Brain microvascular endothelial cell (primary cell): ENCODE data around the gene PCNX4.

ENCODE experiments used
- DNase-seq: peaks from one replicate; pipeline ENCODE4 v3.0.0-alpha.2; 2020
- H3K27ac ChIP-seq: fragments of 250-450 bp; sonication (Bioruptor Pico); 2 replicates; pipeline ENCODE4 v1.5.1; 2020; ENCODE audit warnings: mild to moderate bottlenecking, moderate library complexity
- H3K27me3 ChIP-seq: fragments of 250-450 bp; sonication (Bioruptor Pico); replicated peaks from 2 replicates; pipeline ENCODE4 v1.5.1; 2020; ENCODE audit warnings: mild to moderate bottlenecking
- H3K36me3 ChIP-seq: fragments of 250-450 bp; sonication (Bioruptor Pico); replicated peaks from 2 replicates; pipeline ENCODE4 v1.5.1; 2020; ENCODE audit warnings: mild to moderate bottlenecking
- H3K4me3 ChIP-seq: 2 replicates; pipeline ENCODE4 v1.5.1; 2011; ENCODE audit warnings: low read depth, mild to moderate bottlenecking, control low read depth, low read length, moderate library complexity
- in situ Hi-C: cut with HindIII; loops from 2 replicates; pipeline ENCODE4 v1.10.0; 2017; ENCODE audit warnings: low sequenced_read_pairs, low pct_ligation_motif_present
- TF ChIP-seq, protein P1 (sequence below): IDR thresholded peaks from 2 replicates; pipeline ENCODE4 v1.5.1; 2011; ENCODE audit warnings: low read depth, mild to moderate bottlenecking, moderate library complexity, low read length, control low read depth, inconsistent platforms; ENCODE audit errors: missing control alignments

Gene PCNX4

DNA sequence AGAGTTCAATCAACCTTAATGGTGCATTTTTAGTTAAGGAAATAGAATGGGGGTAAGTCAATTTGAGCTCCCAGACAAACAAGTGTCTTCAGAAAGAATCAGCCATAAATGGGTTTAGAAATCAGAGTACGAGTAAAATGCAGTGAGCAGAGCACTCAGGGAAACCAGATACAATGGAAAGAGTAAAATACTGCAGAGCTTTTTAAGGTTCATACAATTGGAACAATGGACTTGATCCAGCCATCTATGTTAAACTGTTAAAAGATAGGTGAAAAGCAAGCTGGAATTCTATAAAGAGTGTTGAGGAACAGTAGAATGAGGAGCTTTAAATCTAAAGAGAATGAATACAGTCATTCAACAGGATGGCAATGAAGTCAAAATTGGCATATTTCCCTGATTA, 23.8 kb upstream of the PCNX4 start:
- no peak overlapping the region for H3K4me3 ChIP-seq
- no peaks in the 10 kb centered on the region for H3K27me3 ChIP-seq
- TF ChIP-seq, protein P1, sequence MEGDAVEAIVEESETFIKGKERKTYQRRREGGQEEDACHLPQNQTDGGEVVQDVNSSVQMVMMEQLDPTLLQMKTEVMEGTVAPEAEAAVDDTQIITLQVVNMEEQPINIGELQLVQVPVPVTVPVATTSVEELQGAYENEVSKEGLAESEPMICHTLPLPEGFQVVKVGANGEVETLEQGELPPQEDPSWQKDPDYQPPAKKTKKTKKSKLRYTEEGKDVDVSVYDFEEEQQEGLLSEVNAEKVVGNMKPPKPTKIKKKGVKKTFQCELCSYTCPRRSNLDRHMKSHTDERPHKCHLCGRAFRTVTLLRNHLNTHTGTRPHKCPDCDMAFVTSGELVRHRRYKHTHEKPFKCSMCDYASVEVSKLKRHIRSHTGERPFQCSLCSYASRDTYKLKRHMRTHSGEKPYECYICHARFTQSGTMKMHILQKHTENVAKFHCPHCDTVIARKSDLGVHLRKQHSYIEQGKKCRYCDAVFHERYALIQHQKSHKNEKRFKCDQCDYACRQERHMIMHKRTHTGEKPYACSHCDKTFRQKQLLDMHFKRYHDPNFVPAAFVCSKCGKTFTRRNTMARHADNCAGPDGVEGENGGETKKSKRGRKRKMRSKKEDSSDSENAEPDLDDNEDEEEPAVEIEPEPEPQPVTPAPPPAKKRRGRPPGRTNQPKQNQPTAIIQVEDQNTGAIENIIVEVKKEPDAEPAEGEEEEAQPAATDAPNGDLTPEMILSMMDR, result no peak
- no peak for DNase-seq
- no peaks in the 10 kb centered on the region for H3K36me3 ChIP-seq
- H3K27ac ChIP-seq, result no peak overlapping the region
- in situ Hi-C loops, result no loop called here

DNA sequence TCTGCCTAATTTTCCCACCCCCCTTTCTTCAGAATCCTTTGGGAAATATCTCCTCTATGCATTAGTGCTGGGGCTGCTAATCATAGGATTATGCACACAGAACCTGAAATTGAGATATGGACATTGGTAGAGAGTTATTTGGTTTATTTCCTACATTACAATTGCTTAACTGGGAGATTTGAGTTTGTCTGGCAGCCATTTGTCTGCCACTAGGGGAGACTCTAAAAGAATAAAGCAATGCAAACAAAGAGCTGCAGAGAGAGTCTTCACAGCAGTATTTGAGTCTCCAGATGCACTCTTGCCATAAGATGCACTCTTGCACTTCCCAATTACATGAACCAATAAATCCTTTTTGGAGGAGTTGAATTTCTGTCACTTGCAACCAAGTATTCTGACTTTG, 12.0 kb upstream of the PCNX4 start:
- Histone ChIP-seq H3K36me3 (no peaks in the 10 kb centered on the region), H3K4me3 (no peak overlapping the region), H3K27me3 (no peaks in the 10 kb centered on the region), H3K27ac (no peak overlapping the region)
- DNase-seq, result no peak
- in situ Hi-C loops, result no loop called here
- TF ChIP-seq, protein P1, result peak; percentile 51

DNA sequence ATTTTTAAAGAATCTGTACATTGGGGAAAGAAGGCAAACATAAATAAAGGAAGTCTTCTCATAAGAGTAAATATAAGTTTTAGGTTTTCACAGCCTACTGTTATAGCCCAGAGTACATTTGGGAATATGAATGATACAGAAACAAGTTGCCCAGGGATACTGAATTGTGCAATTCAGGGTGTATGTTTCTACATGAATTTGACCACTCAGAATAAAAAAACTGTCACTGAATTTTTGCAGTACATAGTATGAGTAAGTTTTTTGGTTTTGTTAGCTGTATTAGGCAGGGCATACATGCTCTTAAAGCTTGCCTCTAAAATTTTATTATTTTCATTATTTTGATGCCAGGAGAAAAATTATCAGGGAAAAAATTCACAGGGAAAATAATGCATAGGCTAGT, 6.6 kb upstream of the PCNX4 start:
- TF ChIP-seq, protein P1, result no peak
- in situ Hi-C loops, result no loop called here
- DNase-seq, result no peak
- Histone ChIP-seq H3K27me3 (no peaks in the 10 kb centered on the region), H3K4me3 (no peak overlapping the region), H3K27ac (no peak overlapping the region), H3K36me3 (no peaks in the 10 kb centered on the region)

DNA sequence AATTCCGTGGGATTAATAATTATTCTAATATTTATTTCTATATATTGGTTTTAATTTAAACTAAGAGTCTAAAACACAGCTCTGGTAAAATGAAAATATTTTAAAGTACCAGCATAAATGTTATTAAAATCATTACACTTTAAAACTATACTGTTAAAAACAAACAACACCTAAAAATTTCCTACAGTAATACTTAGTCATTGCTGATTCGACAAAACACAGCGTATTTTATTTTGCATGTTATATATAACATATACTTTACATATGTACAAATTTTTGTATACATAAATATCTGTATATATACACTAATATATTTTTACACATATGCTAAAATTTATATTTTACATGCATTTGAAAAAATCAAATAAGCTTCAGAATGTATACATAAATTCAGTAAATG, 6.0 kb upstream of the PCNX4 start:
- DNase-seq, result no peak
- no peak overlapping the region for H3K4me3 ChIP-seq
- H3K27me3 ChIP-seq, result no peaks in the 10 kb centered on the region
- TF ChIP-seq, protein P1, result no peak
- H3K36me3 ChIP-seq, result no peaks in the 10 kb centered on the region
- in situ Hi-C loops, result no loop called here
- H3K27ac ChIP-seq, result no peak overlapping the region

DNA sequence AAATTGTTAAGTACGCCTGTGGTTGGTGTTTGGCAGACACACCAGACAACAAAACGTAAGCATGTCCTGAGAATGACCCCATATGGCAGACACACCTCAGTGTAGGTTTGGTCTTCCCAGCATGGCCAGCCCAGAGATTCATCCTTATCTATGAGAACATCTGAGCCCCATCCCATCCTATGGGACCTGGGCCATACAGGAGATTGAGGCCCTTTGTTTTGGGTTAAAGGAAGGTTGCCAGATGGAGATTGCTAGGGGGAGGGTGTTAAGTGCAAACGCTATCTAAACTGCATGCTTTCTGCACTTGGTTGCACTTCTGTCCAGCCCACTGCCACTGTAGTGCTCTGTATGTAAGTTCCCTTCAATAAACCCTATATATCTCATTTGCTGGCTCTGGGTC, 4.1 kb upstream of the PCNX4 start:
- in situ Hi-C loops, result no loop called here

DNA sequence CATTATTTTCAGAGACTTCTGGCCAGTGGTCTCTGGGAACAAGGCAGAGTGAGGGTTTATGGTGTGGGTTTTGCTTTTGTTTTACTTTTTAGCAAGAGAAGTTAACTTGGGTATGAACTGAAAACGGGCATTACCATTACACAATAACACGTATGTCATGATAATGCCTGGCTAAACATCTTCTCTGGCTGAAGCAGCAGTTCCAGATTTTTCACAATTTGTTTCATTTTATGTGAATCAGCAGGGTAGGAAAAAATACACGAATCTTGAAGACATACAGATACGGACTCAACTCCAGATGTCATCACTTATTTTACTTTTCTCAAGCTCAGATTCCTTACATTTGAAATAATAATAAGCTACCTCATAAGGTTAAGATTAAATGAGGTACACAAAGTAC, 2.5 kb upstream of the PCNX4 start:
- H3K36me3 ChIP-seq, result no peaks in the 10 kb centered on the region
- no peak overlapping the region for H3K4me3 ChIP-seq
- no peak overlapping the region for H3K27ac ChIP-seq
- TF ChIP-seq, protein P1, result no peak
- DNase-seq, result no peak
- in situ Hi-C loops, result no loop called here
- H3K27me3 ChIP-seq, result no peaks in the 10 kb centered on the region

More for the DNA sequence above, 4.1 kb upstream of the PCNX4 start:
- DNase-seq, result no peak
- TF ChIP-seq, protein P1, result no peak
- Histone ChIP-seq H3K36me3 (no peaks in the 10 kb centered on the region), H3K4me3 (no peak overlapping the region), H3K27me3 (no peaks in the 10 kb centered on the region), H3K27ac (no peak overlapping the region)
